ENCODE results near the gene OGA.
A peak's percentile ranks its signal among the peaks of the same experiment; 100 is the strongest.

The OGA gene

GRCh38 chr10:101834341-101834740, 16.1 kb upstream of the OGA start:
- no peak for DNase-seq

- no peak for DNase-seq
Observed at GRCh38 chr10:101833466-101833865, 15.2 kb upstream of the OGA start.

GRCh38 chr10:101832325-101832771, 14.1 kb upstream of the OGA start:
- DNase-seq = no peak

GRCh38 chr10:101831169-101831811, 13.0 kb upstream of the OGA start:
- DNase-seq = no peak

DNA sequence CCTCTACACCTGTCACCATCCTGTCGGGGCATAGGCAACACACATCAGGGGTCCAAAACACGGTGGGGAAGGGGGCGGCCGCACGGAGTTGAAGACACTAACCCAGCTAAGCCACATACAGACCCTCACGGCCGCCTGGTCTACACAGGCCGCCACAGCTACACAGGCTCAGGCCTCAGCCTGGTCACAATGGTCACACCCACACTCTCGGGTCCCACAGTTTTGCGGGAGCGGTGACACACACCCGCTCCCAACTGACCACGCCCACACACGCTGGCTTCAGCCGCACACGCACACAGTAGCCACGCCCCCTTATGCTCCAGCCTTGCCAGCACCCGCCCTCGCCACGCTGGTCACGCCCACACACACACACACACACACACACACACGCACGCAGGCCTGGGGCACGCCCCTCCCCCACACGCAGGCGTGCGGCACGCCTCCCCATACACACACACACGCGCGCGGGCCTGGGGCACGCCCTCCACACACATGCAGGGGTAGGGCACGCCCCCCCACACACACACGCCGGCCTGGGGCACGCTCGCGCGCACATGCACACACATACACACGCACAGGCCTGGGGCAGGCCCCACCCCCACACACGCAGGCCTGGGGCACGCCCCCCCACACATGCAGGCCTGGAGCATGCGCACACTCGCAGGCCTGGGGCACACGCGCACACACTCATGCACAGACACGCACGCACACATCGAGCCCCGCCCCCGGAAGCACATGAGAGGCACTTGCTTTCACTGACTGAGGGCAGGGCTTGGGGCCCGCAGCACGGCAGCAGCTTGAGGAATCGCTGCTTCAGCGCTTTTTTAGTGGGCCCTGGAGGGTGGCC, 12.3 kb upstream of the OGA start:
- peak; percentile 65 to 70 for DNase-seq

DNA sequence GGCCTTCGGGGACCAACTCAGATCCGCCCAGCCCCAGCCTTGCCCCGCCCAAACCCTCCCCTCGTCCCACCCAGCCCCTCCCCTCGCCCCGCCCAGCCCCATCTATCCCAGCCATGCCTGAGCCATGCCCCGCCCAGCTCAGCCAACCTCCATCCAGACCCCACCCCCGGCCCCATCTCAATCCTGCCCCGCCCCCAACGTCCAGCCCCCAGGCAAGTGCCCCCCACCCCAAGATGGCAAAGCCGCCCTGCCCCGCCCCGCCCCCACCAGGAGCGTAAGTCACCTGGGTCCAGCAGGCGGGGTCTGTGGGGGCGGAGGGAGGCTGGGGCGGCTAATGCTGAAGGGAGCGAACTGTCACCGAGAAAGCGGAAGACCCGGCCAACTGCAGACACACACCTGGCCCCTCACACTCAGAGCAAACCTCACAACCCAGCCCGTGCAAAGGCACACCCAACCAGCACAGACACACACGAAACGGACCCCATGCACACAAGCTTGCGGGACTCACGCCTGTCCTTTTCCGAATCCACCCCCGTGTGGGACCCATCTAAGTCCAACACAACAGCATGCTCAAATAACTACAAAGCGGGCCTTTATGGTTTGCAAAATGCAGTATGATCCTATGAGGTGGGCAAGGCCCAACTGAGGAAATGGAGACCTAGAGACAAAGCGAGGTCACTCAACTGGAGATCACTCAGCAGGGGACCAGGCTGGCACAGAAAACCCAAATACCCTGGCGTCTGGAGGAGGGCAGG, 11.5 kb upstream of the OGA start:
- peak in 1 of 2 experiments; percentile 2 for DNase-seq

GRCh38 chr10:101828766-101829551, 10.7 kb upstream of the OGA start:
- no peak for DNase-seq

DNA sequence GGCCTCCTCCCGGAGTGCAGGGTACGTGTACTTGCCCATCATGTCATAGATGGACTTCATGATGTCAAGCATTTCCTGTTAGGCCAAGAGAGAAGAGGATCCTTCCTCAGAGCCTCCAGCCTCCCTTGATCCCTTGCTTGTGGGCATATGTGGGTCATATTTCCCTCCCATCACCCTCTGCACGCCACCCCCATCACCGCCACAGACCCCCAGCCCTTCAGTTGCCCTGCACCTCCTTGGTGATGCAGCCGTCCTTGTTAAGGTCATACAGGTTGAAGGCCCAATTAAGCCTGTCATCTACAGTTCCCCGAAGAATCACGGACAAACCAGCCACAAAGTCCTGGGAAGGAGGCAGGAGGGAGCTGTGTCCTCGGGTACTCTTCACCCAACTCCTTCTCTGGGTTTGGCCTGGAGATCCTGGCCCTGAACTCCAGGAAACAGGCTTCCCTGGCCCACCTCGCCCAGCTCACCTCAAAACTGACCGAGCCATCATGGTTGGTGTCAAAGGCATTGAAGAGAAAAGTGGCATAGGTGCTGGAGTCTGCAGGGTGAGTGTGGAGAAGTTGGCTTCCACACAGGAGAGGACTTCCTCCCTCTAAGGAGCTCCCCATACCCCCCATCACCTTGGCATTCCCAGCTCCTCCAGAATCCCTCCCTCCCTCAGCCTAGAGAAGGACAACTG, 9.8 kb upstream of the OGA start:
- no peak for DNase-seq

GRCh38 chr10:101826852-101827434, 8.7 kb upstream of the OGA start:
- no peak for DNase-seq

- DNase-seq = no peak
Observed at GRCh38 chr10:101824736-101825135, 6.5 kb upstream of the OGA start.

DNA sequence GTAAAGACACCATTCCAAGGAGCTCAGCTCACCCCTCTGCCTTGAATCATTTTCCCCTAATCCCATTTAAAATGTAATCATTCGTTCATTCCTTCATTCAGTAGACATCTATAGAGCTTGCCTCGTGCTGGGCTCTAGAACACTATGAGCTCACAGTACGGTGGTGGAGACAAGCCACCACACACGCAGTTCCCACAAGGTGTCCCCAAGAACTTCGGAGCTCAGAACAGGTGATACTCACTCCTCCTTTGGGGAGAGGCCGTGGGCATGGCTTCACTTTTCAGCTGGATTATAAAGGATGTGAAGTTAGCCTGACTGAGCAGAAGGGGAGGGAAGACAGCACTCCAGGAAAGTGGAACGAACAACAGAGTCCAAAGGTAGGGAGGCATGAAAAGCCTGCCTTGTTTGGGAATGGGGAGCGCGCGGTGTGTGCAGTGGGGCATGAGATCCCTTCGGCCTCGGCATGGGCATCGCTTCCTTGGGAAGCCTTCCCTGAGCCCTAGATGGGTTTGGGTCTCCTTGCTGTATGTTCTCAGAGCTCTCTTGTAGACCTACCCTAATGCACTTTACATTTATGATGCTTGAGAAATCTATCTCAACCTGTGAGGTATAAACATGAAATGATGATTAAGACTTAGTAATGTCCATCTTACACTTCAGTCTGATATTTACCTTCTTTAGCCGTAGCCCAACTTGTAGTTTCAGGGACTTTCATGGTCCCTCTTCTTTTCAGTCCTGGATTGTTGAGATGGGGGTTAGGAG, 809 bp upstream of the OGA start:
- peak; percentile 12 to 56 for DNase-seq

- DNase-seq = peak in 1 of 2 experiments; percentile 19
Observed at GRCh38 chr10:101817337-101818118, 716 bp downstream of the OGA start.

- DNase-seq = no peak
Observed at GRCh38 chr10:101816913-101817336, 1.3 kb downstream of the OGA start.

DNA sequence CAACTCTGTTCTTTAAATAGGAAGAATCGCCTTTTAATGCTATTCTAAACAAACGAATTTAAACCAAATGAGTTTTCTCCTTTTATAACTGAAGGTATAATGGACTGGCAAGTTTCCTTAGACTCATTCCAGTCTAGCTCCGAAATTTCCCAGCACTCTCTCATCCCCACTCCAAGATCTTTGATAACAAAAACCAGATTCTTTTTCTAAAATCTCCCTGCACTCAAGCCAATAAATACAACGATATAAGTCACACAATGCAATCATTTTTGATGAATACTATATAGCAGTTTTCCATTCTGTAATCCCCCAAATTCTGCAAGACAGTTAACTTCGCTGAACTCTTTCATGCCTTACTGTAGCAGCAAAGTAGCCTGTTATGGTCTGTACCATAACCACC, 1.9 kb downstream of the OGA start:
- no peak for DNase-seq

DNA sequence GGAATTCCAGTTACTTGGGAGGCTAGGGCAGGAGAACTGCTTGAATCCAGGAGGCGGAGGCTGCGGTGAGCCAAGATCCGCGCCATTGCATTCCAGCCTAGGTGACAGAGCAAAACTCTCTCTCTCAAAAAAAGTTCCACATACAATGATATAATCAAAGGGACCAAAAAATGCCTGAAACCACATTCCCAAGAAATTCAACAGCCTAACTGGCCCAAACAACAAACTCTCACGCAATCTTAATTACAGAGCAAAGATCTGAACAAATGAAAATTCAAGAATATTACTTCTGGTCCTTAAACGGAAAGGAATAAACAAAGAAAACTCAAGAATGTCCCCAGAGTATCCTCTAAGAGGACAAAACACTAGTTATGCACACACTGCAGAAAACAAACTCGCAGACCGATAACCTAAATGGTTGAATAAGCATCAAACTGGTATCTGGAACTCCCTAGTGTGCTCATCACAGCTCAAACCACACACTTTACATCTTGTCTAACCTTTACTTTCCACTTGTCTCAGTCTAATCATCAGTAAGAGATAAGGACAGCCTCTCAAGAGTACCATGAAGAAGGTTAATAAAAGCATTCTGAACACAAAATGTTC, 3.7 kb downstream of the OGA start:
- no peak for DNase-seq

- no peak for DNase-seq
Observed at GRCh38 chr10:101812606-101813005, 5.6 kb downstream of the OGA start.

- DNase-seq = no peak
Observed at GRCh38 chr10:101807158-101807557, 11.1 kb downstream of the OGA start.

- DNase-seq = no peak
Observed at GRCh38 chr10:101803511-101803910, 14.7 kb downstream of the OGA start.

GRCh38 chr10:101797403-101798059, 20.7 kb downstream of the OGA start:
- DNase-seq = no peak

Measured in NCI-H2081 (cell line).